Gastrocnemius medialis (tissue), 4 donors: ENCODE measurements around the gene CACNA1C.

ENCODE experiments used
- POLR2A ChIP-seq, 2 donors: fragments of 450-650 bp; IDR thresholded peaks; one replicate each; pipeline ENCODE4 v1.6.1; 2017; ENCODE audit warnings: antibody characterized with exemption in 2 of 2, mild to moderate bottlenecking in 2 of 2, moderate library complexity in 2 of 2
- TF ChIP-seq, protein P1 (sequence below), 5 experiments: fragments of 450-650 bp in 3 of 5; fragments of 200-600 bp in 2 of 5; sonication (generic) in 2 of 5; IDR thresholded peaks in 4 of 5; conservative IDR thresholded peaks in 1 of 5; 1 replicate in 4 of 5; 2 replicates in 1 of 5; pipeline ENCODE4 v1.5.1; 2016 to 2019; ENCODE audit warnings: antibody characterized with exemption in 5 of 5, mild to moderate bottlenecking in 3 of 5, moderate library complexity in 3 of 5

DNA sequence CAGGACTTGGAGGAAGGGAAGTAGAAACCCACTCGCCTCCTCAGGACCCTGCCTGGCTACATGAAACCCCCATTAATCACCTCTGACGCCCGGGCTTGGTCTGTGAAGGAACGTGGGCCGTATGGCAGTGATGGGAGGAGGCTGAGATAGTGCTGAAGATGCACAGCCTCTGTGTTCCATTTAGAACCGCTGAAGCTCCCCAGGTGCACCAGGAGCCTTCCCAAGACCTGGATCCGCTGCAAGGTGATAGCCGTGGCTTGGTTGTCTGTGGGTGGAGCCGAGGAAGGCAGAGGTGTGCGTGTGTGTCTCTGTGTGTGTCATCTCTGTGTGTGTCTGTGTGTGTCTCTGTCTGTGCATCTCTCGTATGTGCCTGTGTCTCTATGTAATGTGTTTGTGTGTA, 293.1 kb downstream of the CACNA1C start:
- TF ChIP-seq, protein P1, sequence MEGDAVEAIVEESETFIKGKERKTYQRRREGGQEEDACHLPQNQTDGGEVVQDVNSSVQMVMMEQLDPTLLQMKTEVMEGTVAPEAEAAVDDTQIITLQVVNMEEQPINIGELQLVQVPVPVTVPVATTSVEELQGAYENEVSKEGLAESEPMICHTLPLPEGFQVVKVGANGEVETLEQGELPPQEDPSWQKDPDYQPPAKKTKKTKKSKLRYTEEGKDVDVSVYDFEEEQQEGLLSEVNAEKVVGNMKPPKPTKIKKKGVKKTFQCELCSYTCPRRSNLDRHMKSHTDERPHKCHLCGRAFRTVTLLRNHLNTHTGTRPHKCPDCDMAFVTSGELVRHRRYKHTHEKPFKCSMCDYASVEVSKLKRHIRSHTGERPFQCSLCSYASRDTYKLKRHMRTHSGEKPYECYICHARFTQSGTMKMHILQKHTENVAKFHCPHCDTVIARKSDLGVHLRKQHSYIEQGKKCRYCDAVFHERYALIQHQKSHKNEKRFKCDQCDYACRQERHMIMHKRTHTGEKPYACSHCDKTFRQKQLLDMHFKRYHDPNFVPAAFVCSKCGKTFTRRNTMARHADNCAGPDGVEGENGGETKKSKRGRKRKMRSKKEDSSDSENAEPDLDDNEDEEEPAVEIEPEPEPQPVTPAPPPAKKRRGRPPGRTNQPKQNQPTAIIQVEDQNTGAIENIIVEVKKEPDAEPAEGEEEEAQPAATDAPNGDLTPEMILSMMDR (IDR thresholded peaks at IDR 0.05 in 4 of 5, conservative IDR thresholded peaks at IDR 0.05 in 1 of 5): no peak
- no peak for TF ChIP-seq POLR2A (IDR thresholded peaks at IDR 0.05)
